Measurements from ENCODE around the gene MBP.

The MBP gene

DNA sequence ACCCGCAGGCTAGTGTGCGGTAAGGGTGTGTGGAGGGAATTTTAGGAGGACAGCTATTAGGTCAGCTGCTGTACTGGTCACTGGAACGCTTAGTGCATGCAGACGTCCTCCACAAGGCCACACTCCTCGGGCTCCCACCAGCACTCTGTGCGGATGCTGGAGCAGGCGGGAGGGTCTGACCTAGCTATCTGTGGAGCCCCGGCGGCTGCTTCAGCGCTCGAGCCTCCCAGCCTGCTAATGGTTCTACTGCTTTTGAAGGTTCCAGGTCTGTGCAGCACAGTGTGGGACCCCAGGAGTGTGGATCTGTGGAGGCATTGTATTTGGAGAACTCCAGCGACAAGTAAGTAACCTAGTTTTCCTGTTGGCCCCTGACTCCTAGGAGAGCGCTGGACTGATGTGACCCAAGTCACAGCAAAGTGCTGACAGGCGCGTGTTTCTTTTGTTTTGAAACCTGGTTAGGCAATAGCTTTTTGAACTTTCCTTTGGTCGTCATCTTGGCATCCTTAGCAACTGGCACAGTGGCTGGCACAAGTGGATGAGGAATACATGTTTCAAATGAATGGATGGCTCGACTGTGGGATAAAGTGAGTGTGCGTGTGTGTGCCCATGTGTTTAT is 196.8 kb downstream of the MBP start:
- ChIA-PET CTCF (interaction anchor here (1.6 to 3.8 kb wide), 2 partner anchors 10 to 48 kb away, joined by 4 to 18 read pairs; no protein-coding TSS in a partner anchor), POLR2A (no interaction called here)
- no peak for DNase-seq (ENCODE audit: extremely low spot score)
- TF ChIP-seq, protein P1, sequence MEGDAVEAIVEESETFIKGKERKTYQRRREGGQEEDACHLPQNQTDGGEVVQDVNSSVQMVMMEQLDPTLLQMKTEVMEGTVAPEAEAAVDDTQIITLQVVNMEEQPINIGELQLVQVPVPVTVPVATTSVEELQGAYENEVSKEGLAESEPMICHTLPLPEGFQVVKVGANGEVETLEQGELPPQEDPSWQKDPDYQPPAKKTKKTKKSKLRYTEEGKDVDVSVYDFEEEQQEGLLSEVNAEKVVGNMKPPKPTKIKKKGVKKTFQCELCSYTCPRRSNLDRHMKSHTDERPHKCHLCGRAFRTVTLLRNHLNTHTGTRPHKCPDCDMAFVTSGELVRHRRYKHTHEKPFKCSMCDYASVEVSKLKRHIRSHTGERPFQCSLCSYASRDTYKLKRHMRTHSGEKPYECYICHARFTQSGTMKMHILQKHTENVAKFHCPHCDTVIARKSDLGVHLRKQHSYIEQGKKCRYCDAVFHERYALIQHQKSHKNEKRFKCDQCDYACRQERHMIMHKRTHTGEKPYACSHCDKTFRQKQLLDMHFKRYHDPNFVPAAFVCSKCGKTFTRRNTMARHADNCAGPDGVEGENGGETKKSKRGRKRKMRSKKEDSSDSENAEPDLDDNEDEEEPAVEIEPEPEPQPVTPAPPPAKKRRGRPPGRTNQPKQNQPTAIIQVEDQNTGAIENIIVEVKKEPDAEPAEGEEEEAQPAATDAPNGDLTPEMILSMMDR (IDR thresholded peaks at IDR 0.05; ENCODE audit: control extremely low read depth, extremely low read depth, low read depth, missing control alignments) = no peak

DNA sequence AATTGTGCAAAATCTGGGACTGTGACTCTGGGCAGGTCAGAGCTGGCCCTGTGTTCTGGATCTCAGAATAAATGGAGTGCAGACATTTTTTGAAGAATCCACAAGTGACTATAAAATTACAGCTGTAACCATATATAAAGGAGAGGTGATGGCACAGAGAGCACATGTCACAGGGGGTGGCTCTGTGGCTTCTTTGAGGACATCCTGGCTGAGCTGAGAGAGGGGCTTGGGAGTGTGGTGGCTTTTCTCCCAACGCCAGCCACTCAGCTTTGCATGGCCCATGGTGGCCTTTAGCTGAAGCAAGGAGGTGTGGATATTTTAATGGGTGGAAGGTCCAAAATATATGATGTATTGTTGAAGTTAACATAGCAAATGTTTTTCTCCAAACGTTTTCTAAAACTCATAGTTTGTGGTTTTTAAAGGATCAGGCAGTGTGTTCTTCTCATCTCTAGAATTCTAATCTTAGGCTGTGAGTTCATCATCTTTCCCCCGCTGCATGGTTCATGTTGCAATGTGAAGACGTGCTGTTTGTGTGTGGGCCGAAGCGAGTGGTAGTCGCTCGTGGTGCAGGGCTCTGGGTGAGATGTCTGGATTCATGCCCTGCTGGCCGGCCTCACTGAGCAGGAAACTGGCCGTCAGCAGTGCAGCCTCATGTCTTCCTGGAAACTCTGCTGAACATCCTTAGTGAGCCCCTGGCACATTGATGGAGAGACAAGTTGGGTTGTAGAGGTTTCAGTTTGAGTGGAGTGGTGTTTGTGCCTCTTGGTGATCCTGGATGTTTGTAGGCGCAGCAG is 200.4 kb downstream of the MBP start:
- TF ChIP-seq, protein P1 (IDR thresholded peaks at IDR 0.05; ENCODE audit: control extremely low read depth, extremely low read depth, low read depth, missing control alignments) = no peak
- CTCF ChIA-PET = interaction anchor here (1.0 to 4.2 kb wide), 13 partner anchors 10 to 129 kb away, joined by 3 to 23 read pairs (median 6); no protein-coding TSS in a partner anchor
- POLR2A ChIA-PET = no interaction called here
- DNase-seq (ENCODE audit: extremely low spot score) = no peak

DNA sequence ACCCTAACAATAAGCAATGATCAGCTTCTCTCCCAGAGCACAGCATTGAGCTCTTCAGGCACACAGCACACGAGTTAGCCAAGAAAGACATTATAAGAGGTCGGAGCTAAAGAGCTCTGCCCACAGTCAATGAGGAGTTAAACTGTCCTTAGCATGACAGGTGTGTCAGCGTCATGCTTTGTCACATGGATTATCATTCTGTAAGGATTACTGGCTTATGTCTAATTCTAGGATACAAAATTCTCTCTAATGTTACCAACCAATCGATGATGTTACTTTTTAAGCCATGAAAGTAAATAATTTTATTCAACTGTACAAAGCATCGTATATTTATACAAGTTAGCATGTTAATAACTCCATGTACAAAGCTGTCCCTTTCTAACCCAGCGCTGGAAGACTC is 201.4 kb downstream of the MBP start:
- ChIA-PET POLR2A (no interaction called here), CTCF (interaction anchor here (1.0 to 4.2 kb wide), 13 partner anchors 9 to 128 kb away, joined by 3 to 23 read pairs (median 6); no protein-coding TSS in a partner anchor)
- DNase-seq (ENCODE audit: extremely low spot score) = no peak
- TF ChIP-seq, protein P1 (IDR thresholded peaks at IDR 0.05; ENCODE audit: control extremely low read depth, extremely low read depth, low read depth, missing control alignments) = no peak

Data from GM10248 (cell line).